MM.1S (cell line): ENCODE results near the gene THRSP.

Experiments used
- DNase-seq: peaks from one replicate; pipeline ENCODE4 v3.0.0-alpha.2; 2015
- H2AFZ ChIP-seq: fragments of 300-600 bp; sonication (generic); 2 replicates; pipeline ENCODE4 v1.6.0; 2016; ENCODE audit warnings: antibody characterized with exemption, low read length
- H3F3A ChIP-seq: fragments of 300-600 bp; sonication (generic); 2 replicates; pipeline ENCODE4 v1.6.1; 2016; ENCODE audit warnings: mild to moderate bottlenecking, antibody characterized with exemption, low read length, moderate library complexity, mixed read lengths; ENCODE audit not compliant: insufficient read depth
- H3K27ac ChIP-seq: fragments of 300-600 bp; sonication (generic); 2 replicates; pipeline ENCODE4 v1.5.1; 2016; ENCODE audit warnings: mild to moderate bottlenecking, low read length
- H3K27me3 ChIP-seq: fragments of 300-600 bp; sonication (generic); replicated peaks from 2 replicates; pipeline ENCODE4 v1.6.0; 2016; ENCODE audit warnings: low read length; ENCODE audit not compliant: insufficient read depth
- H3K36me3 ChIP-seq: fragments of 300-600 bp; sonication (generic); replicated peaks from 2 replicates; pipeline ENCODE4 v1.6.1; 2016; ENCODE audit warnings: mild to moderate bottlenecking, low read length, mixed read lengths; ENCODE audit not compliant: insufficient read depth
- H3K4me1 ChIP-seq: fragments of 300-600 bp; sonication (generic); 2 replicates; pipeline ENCODE4 v1.6.1; 2016; ENCODE audit warnings: low read length, mixed read lengths
- H3K4me2 ChIP-seq: fragments of 300-600 bp; sonication (generic); 2 replicates; pipeline ENCODE4 v1.6.0; 2016; ENCODE audit warnings: low read depth, low read length
- H3K4me3 ChIP-seq: fragments of 300-600 bp; sonication (generic); 2 replicates; pipeline ENCODE4 v1.5.1; 2016; ENCODE audit warnings: low read length, mixed read lengths
- H3K79me2 ChIP-seq: fragments of 300-600 bp; sonication (generic); 2 replicates; pipeline ENCODE4 v1.6.1; 2016; ENCODE audit warnings: mixed run types, low read length, mixed read lengths
- H3K9ac ChIP-seq: fragments of 300-600 bp; sonication (generic); 2 replicates; pipeline ENCODE4 v1.6.1; 2016; ENCODE audit warnings: low read length, mixed read lengths
- H3K9me2 ChIP-seq: fragments of 300-600 bp; sonication (generic); replicated peaks from 2 replicates; pipeline ENCODE4 v1.6.1; 2016; ENCODE audit warnings: mild to moderate bottlenecking, low read length, mixed read lengths; ENCODE audit not compliant: insufficient read depth
- H3K9me3 ChIP-seq: fragments of 300-600 bp; sonication (generic); replicated peaks from 2 replicates; pipeline ENCODE4 v1.6.1; 2016; ENCODE audit warnings: mild to moderate bottlenecking, low read length, mixed read lengths; ENCODE audit not compliant: insufficient read depth
- H4K20me1 ChIP-seq: fragments of 300-600 bp; sonication (generic); 2 replicates; pipeline ENCODE4 v1.6.1; 2016; ENCODE audit warnings: mild to moderate bottlenecking, low read length, moderate library complexity, mixed read lengths; ENCODE audit not compliant: insufficient read depth
- CTCF ChIP-seq: fragments of 300-600 bp; sonication (generic); IDR thresholded peaks from 2 replicates; pipeline ENCODE4 v1.5.1; 2016; ENCODE audit warnings: antibody characterized with exemption, low read length, mixed read lengths
- EZH2 ChIP-seq: fragments of 300-600 bp; sonication (generic); optimal IDR thresholded peaks from 2 replicates; pipeline ENCODE3; 2017; ENCODE audit warnings: low read depth, mild to moderate bottlenecking, antibody characterized with exemption, low read length, mixed read lengths
- EZH2phosphoT487 ChIP-seq: fragments of 300-600 bp; sonication (generic); IDR thresholded peaks from 2 replicates; pipeline ENCODE4 v1.6.1; 2018; ENCODE audit warnings: antibody characterized with exemption, low read length

Gene THRSP

DNA sequence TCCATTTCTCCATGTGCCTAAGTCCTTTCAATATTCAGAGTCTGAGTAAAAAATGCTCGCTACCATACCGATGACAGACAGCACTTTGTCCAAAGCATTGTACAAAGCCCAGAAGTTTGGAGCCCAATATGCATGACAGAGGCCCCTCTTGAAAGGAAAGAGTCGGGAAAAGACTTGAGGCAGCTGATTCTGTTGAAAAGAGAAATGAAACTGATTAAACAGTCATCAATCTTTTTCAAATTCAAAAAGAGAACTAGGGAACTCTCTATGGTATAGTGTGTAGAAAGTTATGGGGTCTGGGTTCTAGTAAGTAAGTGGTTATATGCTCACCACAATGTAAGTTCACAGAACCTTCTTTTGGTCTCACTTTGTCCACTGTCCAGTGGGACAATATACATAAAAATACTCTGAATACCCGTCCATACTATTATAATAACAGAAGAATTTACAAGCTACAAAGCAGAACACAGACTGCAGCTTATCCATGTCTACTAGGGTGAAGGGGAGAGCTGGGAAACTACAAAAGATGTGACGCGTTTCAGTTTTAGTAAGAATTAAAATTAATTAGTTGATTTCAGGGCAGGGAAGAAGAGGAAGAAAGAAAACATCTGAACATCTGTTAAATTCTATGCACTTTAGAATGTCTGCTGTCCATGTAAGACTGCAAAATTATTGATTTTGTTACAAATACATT, 49.1 kb downstream of the THRSP start:
- Histone ChIP-seq H3K4me2 (no peak overlapping the region), H3K9ac (no peak overlapping the region), H3K9me2 (no peaks in the 10 kb centered on the region), H3K36me3 (no peaks in the 10 kb centered on the region), H3K4me1 (no peaks in the 10 kb centered on the region), H3K9me3 (no peaks in the 10 kb centered on the region), H4K20me1 (no peaks in the 10 kb centered on the region), H3K27me3 (no peaks in the 10 kb centered on the region), H3K79me2 (no peaks in the 10 kb centered on the region), H2AFZ (no peak overlapping the region), H3F3A (no peaks in the 10 kb centered on the region), H3K27ac (no peak overlapping the region), H3K4me3 (no peak overlapping the region)
- DNase-seq: no peak
- TF ChIP-seq EZH2 (no peak), EZH2phosphoT487 (no peak), CTCF (no peak)
